GM12891 (cell line): Measurements from ENCODE around the gene SEC14L3.

Source experiments
- DNase-seq: peaks from one replicate; pipeline ENCODE4 v3.0.0; 2011; ENCODE audit warnings: low spot score; ENCODE audit not compliant: insufficient read length
- FAIRE-seq: peaks from 2 replicates; lab custom pipeline; 2011; peaks lifted over from hg19 to GRCh38; lab: Jason Lieb, UNC
- PAX5 ChIP-seq: IDR thresholded peaks from 2 replicates; pipeline ENCODE4 v1.6.1; 2011; ENCODE audit warnings: low read length, moderate library complexity, mild to moderate bottlenecking; ENCODE audit not compliant: insufficient read depth, severe bottlenecking
- POLR2A ChIP-seq: IDR thresholded peaks from 2 replicates; pipeline ENCODE4 v1.6.1; 2011; ENCODE audit warnings: low read depth, low read length, control low read depth
- POLR2AphosphoS5 ChIP-seq: IDR thresholded peaks from 2 replicates; pipeline ENCODE4 v1.6.1; 2011; ENCODE audit warnings: low read depth, low read length, control low read depth
- POU2F2 ChIP-seq: IDR thresholded peaks from 2 replicates; pipeline ENCODE4 v1.6.1; 2011; ENCODE audit warnings: low read depth, mild to moderate bottlenecking, control low read depth, low read length, moderate library complexity
- SPI1 ChIP-seq: IDR thresholded peaks from 2 replicates; pipeline ENCODE4 v1.6.1; 2011; ENCODE audit warnings: low read depth, low read length, control low read depth
- TAF1 ChIP-seq: IDR thresholded peaks from 2 replicates; pipeline ENCODE4 v1.6.1; 2011; ENCODE audit warnings: low read depth, low read length, control low read depth

SEC14L3 gene

DNA sequence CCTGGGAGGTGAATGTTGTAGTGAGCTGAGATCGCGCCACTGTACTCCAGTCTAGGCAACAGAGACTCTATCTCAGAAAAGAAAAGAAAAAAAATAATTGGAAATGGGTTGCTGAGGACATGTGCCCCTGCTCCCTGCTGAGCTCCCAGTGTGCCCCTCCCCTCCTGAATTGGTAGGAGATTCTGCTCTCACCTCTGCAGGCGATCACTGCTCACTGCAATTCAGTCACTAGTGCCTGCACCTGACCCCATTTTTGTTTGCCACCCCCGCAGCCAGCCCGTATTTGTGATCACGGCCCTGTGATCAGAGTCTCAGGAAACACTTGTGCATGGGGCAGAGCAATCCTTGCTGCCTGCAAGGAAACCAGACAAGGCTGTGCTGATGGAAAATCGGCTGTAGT is 16.3 kb upstream of the SEC14L3 start:
- FAIRE-seq (no peak), DNase-seq (no peak)
- TF ChIP-seq POU2F2 (no peak), SPI1 (no peak), TAF1 (no peak), POLR2A (no peak), POLR2AphosphoS5 (no peak), PAX5 (no peak)

DNA sequence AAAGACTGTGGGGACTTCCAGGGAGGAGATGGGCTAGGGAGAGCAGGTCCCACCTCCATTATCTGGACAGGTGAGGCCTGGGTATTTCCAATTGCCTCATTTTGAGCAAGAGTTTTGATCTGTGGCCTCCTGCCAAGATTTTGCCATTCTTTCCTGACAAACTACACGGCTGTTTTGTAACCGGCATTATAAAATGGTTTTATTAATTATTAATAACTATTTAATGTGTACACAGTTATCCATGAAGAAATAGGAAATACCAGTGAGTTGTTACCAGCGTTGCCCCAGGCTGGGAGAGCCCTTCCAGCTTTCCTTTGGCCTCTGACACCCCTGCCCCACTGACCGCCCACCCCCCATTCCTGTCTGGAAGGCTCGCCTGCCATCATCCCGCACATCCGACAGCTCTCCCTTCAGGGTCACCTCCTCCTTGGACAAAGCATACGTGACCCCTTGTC is 14.9 kb upstream of the SEC14L3 start:
- TF ChIP-seq TAF1 (no peak), SPI1 (no peak), POU2F2 (no peak), POLR2A (no peak), PAX5 (no peak), POLR2AphosphoS5 (no peak)
- no peak for FAIRE-seq
- DNase-seq: no peak

DNA sequence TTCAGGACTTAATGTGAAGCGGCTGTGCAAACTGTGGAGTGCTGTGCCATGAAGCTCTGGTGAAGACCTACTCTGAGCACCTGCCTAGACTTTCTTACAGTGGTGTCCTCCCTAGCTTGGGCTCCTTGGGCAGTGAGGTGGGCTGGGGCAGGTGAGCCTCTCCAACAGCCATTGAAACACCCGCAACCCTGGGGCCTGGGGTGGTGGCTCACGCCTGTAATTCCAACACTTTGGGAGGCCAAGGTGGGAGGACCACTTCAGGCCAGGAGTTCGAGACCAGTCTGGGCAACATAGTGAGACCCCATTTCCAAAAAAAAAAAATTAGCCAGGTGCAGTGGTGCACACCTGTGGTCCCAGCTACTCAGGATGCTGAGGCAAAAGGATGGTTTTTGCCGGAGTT is 14.3 kb upstream of the SEC14L3 start:
- DNase-seq (no peak), FAIRE-seq (no peak)
- TF ChIP-seq TAF1 (no peak), PAX5 (no peak), SPI1 (no peak), POU2F2 (no peak), POLR2A (no peak), POLR2AphosphoS5 (no peak)

DNA sequence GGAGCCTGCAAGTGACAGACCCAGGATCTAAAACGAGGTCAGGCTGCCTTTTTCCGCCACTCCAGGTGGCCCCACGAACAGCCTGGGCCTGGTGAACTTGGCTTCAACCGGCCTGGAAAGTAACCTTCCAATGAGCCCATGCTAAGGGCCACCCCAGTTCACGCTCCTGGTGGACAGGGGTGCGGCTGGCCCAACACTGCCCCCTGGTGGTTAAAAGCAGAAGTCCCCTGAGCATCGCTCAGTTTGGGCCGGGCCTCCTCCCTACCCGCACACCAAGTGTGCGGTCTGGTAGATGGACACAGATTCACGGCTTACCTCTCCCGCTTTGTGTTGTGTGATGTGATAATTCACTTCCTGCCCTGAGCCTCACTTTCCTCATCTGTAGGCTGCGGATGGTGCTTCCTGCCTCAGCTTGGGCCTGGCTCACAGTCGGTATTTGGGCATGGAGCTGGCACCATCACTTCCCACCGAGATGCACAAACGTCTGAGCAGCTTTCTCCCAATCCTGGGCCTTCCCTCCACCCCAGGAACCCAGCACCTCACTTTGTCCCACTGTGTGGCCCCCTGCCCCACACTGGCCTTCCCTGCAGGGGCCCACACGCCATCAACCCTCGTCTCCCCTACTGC is 13.7 kb upstream of the SEC14L3 start:
- DNase-seq (peak; percentile 92), FAIRE-seq (peak; percentile 96)
- TF ChIP-seq PAX5: no peak
- TF ChIP-seq SPI1: peak; percentile 28; the same call in 1 of the 2 replicates

DNA sequence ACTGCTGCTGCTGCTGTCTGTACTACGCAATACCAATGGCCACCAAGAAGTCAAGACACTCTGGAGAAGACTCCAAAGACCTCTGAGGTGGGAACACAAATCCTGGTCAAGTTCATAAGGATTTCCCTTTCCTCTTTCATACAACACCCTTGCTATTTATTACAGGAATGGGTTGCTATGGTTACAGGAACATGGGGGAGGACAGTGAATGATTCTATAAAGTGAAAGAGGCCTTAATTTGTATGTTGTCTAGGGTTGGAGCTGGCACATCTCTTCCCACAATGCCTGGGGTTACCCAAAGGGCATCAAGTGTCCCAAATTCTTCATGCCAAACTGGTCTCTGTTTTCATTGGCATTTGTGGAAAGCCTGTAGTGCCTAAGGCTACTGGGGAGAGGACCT is 11.4 kb upstream of the SEC14L3 start:
- FAIRE-seq (no peak), DNase-seq (no peak)
- TF ChIP-seq TAF1 (no peak), POU2F2 (no peak), POLR2AphosphoS5 (no peak), POLR2A (no peak), SPI1 (no peak)

DNA sequence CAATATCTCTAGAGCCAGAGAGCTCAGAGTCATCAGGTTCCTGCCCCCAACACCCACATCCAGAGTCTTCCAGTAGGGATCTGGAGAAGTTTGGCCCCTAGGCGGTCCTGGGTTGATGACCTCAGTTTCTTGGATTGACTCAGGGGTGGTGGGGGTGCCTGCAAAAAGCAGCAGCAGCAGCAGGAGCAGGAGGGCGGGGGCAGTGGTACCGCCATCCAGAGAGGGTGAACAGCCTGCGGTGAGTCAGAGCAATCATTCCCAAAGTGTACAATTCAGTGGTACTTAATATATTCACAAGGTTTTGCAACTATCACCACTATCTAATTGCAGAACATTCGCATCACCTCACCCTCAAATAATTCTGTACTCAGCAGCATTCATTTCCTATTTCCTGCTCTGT is 9.9 kb upstream of the SEC14L3 start:
- no peak for DNase-seq
- no peak for TF ChIP-seq POLR2A

DNA sequence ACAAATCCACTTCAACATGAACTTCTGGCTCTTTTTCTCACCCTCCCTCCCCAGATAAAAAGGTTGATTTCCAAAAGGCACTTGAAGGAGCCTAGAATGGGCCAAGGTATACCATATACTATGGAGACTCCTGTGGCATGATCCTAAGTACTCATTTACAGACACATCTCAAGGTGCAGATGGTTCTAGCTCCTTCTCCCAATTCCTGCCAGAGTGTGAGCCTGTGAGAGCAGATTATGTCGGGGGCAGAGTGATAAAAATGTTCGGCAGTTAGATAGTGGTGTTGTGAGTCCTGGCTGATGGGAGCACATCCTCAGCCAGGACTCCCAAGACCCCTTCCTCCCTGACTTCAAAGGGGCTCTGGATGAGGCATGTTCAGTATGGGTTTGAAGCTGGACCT is 8.2 kb upstream of the SEC14L3 start:
- no peak for FAIRE-seq
- TF ChIP-seq POLR2A (no peak), POU2F2 (no peak), SPI1 (no peak), POLR2AphosphoS5 (no peak), PAX5 (no peak), TAF1 (no peak)
- no peak for DNase-seq

More for the DNA sequence above, 9.9 kb upstream of the SEC14L3 start:
- peak; percentile 5 for FAIRE-seq

DNA sequence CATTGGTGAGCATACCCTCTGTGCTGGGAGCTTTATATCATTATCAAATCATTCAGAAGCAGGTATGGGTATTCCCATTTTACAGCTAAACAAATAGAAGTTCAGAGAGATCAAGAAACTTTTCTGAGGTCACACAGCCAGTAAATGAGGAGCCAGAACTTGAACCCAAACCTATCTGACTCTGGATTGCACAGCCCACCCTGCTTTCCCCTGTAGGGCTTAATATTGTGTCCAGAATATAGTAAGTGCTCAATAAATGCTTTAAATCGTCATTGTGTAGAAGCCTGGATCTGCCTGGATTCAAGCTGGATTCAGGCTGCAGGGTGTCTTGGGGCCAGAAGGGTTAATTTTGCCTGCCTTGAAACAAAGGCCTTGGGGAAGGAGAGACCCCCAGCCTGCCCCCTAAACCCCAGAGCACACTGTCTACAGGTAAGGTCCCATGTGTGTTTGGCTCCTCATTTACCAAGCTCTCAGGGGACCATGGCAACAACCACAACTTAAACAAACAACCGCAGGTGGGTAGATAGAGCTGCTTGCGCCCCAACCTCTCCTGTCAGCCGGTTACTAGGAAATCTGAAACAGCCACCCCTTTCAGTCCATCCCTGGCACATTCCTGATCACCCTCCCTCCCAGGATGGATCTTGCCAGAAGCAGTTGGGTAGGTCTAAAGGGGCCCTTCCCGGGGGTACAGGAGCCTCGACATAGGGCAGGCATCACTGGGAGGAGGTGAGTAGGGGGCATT is 3.0 kb upstream of the SEC14L3 start:
- no peak for FAIRE-seq
- no peak for DNase-seq

DNA sequence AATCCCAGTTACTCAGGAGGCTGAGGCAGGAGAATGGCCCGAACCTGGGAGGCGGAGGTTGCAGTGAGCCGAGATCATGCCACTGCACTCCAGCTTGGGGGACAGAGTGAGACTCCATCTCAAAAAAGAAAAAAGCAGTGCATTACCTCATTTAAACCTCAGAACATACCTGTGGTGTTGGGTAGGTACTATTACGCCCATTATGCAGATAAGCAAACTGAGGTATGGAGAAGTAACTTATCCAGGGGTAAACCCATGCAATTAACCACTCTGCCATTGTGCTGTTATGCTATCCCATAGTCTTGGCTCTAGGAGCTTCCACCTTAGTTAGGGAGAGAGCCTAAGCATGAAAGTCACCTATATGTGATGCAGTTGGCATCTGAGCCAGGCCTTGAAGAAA is 2.3 kb upstream of the SEC14L3 start:
- no peak for TF ChIP-seq SPI1
- TF ChIP-seq POLR2A: no peak
- no peak for TF ChIP-seq TAF1
- no peak for TF ChIP-seq PAX5
- TF ChIP-seq POU2F2: no peak
- no peak for TF ChIP-seq POLR2AphosphoS5
- no peak for FAIRE-seq
- no peak for DNase-seq

More for the DNA sequence above, 3.0 kb upstream of the SEC14L3 start:
- TF ChIP-seq TAF1 (no peak), POLR2A (no peak), POU2F2 (no peak), POLR2AphosphoS5 (no peak), PAX5 (no peak), SPI1 (no peak)

DNA sequence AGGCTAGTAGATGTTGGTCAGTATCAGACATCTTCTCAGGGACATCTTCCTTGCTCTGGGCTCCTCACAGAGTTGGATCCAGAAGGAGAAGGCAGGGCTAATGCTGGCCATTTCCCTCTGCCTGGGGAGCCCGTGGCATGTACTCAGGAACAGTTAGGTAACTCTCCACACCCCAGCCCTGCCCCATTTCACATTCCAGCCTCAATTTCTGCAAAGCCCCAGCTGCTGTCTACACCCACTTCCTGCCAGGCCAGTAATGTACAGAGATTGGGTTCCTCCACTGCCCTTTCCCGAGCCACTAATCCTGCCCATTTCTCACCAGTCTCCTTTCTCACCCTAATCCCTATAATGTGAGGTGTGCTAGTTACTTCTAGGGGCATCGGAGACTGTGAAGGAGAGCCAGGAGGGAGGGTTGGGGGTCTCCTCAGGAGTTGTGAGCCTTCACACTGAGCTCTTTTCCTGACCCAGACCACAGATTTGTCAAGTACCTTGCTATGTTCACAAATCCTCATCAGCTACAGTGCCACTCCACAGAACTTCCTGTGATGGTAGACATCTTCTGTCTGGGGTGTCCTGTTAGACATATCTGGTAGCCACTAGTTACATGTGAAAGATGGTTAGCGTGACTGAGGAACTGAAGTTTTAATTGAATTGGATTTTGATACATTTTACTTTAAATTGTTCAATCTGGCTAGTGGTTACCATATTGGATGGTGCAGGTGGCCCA is 1.3 kb upstream of the SEC14L3 start:
- DNase-seq (no peak), FAIRE-seq (no peak)
- TF ChIP-seq POU2F2: no peak
- TF ChIP-seq PAX5: no peak
- no peak for TF ChIP-seq TAF1
